Colonic mucosa (tissue), 4 donors: ENCODE data around the gene GPR82. TPM values are rescaled to one million over a fixed set of nuclear protein-coding genes. Genes with fewer than 3 reads are reported as not detected.
A peak's percentile ranks its signal among the peaks of the same experiment; 100 is the strongest.

Experiments used
- DNase-seq: peaks from one replicate; pipeline ENCODE4 v3.0.0-alpha.2; 2020
- H3K27ac ChIP-seq: fragments of 200-600 bp; one replicate; pipeline ENCODE4 v1.8.0; 2021
- H3K27me3 ChIP-seq: fragments of 200-600 bp; one replicate; pipeline ENCODE4 v1.8.0; 2021
- H3K36me3 ChIP-seq: fragments of 200-600 bp; one replicate; pipeline ENCODE4 v1.8.0; 2021
- H3K4me1 ChIP-seq: fragments of 200-600 bp; one replicate; pipeline ENCODE4 v1.8.0; 2021; ENCODE audit warnings: mild to moderate bottlenecking
- H3K4me3 ChIP-seq: fragments of 200-600 bp; one replicate; pipeline ENCODE4 v1.8.0; 2021
- H3K9ac ChIP-seq, 2 donors: one replicate each; pipeline ENCODE4 v1.7.0; 2013; ENCODE audit warnings: control low read depth in 2 of 2, low read depth in 2 of 2, low read length in 2 of 2
- H3K9me3 ChIP-seq: fragments of 200-600 bp; one replicate; pipeline ENCODE4 v1.8.0; 2021
- intact Hi-C: fragments of 100-400 bp; cut with DNase I; formaldehyde crosslinking; loops from one replicate; pipeline ENCODE4 v1.14.1; 2022
- total RNA-seq, 2 donors: library from RNA; stranded (reverse); fragmentation: NEBNext Ultra II Directional in 1 of 2; extraction: Animal tissue kit (Norgen Biotek cat#: 25700) in 1 of 2; gene quantifications; one replicate each; pipeline ENCODE4 v1.2.1, GENCODE V29; 2021
- TF ChIP-seq, protein P1 (sequence below): fragments of 200-600 bp; IDR thresholded peaks from one replicate; pipeline ENCODE4 v1.8.0; 2022; ENCODE audit warnings: antibody characterized with exemption, mild to moderate bottlenecking
- donor health status: healthy.
- donor health status: DM: no; HTN: no; CAD: no.
- donor health status: DM: no; HTN: no; CAD: no.

GPR82 gene
- total RNA-seq, 2 donors from 2014 or later = 0.20 to 0.56 TPM

DNA sequence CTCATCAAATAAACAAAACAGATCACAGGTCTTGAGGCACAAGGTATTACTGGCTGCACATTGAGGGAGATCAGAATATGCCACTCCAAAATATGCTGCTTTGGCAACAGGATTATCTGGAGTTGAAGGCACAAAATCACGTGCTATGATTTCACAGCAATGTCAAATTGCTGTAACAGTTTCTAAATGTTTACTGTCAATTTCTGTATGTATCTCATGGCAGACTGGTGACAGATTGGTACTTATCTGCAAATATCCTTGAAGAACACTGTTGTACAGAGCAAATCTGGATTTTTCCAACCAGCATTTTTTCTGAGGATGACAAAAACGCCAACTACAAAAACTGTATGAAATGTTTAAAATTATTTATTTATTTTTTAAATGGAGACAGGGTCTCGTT lies 26.7 kb downstream of the GPR82 start:
- no peak overlapping the region for H3K9ac ChIP-seq
- no peaks in the 10 kb centered on the region for H3K4me1 ChIP-seq
- H3K27ac ChIP-seq = no peak overlapping the region
- no peaks in the 10 kb centered on the region for H3K27me3 ChIP-seq
- H3K36me3 ChIP-seq = no peaks in the 10 kb centered on the region
- no peak for DNase-seq
- H3K9me3 ChIP-seq = no peaks in the 10 kb centered on the region
- intact Hi-C loops = no loop called here
- TF ChIP-seq, protein P1, sequence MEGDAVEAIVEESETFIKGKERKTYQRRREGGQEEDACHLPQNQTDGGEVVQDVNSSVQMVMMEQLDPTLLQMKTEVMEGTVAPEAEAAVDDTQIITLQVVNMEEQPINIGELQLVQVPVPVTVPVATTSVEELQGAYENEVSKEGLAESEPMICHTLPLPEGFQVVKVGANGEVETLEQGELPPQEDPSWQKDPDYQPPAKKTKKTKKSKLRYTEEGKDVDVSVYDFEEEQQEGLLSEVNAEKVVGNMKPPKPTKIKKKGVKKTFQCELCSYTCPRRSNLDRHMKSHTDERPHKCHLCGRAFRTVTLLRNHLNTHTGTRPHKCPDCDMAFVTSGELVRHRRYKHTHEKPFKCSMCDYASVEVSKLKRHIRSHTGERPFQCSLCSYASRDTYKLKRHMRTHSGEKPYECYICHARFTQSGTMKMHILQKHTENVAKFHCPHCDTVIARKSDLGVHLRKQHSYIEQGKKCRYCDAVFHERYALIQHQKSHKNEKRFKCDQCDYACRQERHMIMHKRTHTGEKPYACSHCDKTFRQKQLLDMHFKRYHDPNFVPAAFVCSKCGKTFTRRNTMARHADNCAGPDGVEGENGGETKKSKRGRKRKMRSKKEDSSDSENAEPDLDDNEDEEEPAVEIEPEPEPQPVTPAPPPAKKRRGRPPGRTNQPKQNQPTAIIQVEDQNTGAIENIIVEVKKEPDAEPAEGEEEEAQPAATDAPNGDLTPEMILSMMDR = no peak
- no peak overlapping the region for H3K4me3 ChIP-seq

DNA sequence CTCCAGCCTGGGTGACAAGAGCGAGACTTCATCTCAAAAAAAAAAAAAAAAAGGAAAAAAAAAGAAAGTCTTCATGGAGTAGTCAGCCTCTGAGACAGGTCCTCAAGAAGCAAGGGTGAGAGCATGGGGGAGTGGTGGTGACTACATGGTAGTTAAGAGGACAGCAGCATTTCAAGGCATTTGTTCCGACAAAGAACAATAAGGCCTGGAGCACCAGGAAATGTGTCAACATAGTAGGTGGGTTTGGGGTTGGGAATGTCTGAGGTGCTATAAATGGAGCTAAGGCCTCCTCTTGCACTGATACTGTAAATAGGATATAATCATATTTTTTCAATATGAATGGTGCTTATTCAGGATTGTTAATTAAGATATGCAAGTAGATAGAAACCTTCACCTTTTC lies 34.4 kb downstream of the GPR82 start:
- Histone ChIP-seq H3K27ac (no peak overlapping the region), H3K9ac (no peak overlapping the region), H3K9me3 (no peaks in the 10 kb centered on the region), H3K27me3 (peaks cover 4% of the 10 kb centered on the region), H3K36me3 (no peaks in the 10 kb centered on the region), H3K4me3 (no peak overlapping the region), H3K4me1 (no peaks in the 10 kb centered on the region)
- no peak for DNase-seq
- intact Hi-C loops = no loop called here
- TF ChIP-seq, protein P1 = no peak

DNA sequence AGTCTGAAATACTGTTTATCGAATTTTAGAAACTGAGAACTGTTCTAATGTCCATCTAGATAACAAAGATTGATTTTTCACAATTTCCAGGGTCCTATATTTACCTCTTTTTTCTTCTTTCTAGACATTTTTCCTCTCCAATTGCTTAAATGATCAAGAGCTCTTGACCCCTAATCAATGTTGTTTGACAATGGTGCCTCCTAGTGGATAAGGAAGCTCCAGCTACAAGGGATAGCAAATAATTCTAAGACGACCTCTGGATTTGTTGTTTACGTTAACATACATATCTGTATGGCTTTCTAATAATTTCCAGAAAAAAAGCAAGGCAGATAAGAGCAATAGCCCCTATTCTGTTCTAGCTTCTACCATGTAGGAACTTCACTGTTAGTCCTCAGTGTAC lies 35.8 kb downstream of the GPR82 start:
- intact Hi-C loops = no loop called here
- no peak overlapping the region for H3K27ac ChIP-seq
- TF ChIP-seq, protein P1 = peak; percentile 40
- no peaks in the 10 kb centered on the region for H3K9me3 ChIP-seq
- H3K4me1 ChIP-seq = no peaks in the 10 kb centered on the region
- H3K36me3 ChIP-seq = no peaks in the 10 kb centered on the region
- H3K9ac ChIP-seq = no peak overlapping the region
- peaks cover 4% of the 10 kb centered on the region for H3K27me3 ChIP-seq
- no peak overlapping the region for H3K4me3 ChIP-seq
- DNase-seq = no peak

DNA sequence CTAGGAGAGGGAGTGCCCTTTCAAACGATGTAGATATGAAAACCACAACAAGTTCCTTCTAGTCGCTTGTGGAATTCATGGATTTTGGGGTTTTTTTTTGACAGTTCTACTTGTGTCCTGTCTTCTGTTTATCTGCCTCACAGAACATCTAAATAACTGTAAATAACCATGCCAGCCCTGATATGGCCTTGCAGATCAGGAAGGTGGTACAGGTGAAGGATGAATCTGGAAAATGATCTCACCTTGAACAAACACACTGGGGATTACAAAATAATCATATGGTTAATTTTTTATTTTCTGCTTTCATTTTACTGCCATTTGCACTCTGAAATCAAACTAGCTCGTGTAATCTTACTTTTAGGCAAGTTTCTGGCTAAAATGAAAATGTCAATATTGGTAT lies 37.2 kb downstream of the GPR82 start:
- intact Hi-C loops = no loop called here
- Histone ChIP-seq H3K36me3 (no peaks in the 10 kb centered on the region), H3K4me3 (no peak overlapping the region), H3K9ac (no peak overlapping the region), H3K27me3 (peaks cover 4% of the 10 kb centered on the region), H3K9me3 (no peaks in the 10 kb centered on the region), H3K27ac (no peak overlapping the region), H3K4me1 (no peaks in the 10 kb centered on the region)
- no peak for DNase-seq
- TF ChIP-seq, protein P1 = no peak

DNA sequence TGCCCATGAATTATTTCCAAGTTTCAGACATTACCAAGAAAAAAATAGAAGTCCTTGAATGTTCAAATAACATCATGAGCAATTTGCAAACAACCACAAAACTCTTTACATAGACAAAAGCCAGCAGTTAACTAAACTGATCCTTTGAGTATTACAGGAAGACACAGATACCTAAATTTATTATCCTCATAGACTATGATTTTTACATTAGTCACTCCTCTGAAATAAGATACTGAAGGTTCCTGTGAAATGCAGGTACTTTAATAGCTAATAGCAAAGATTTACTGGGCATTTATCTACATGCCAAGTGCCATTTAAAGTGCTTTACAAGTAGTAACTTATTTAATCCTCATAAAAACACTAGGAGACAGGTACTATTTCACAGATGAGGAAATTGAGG lies 37.7 kb downstream of the GPR82 start:
- no peaks in the 10 kb centered on the region for H3K27me3 ChIP-seq
- DNase-seq = no peak
- H3K4me3 ChIP-seq = no peak overlapping the region
- H3K27ac ChIP-seq = no peak overlapping the region
- TF ChIP-seq, protein P1 = no peak
- no peaks in the 10 kb centered on the region for H3K9me3 ChIP-seq
- no peaks in the 10 kb centered on the region for H3K36me3 ChIP-seq
- no peak overlapping the region for H3K9ac ChIP-seq
- intact Hi-C loops = no loop called here
- no peaks in the 10 kb centered on the region for H3K4me1 ChIP-seq
